ENCODE measurements around the gene USP24. TPM values are rescaled to one million over a fixed set of nuclear protein-coding genes. Genes with fewer than 3 reads are reported as not detected.
A peak's percentile ranks its signal among the peaks of the same experiment; 100 is the strongest.

USP24 gene
- total RNA-seq, 2 experiments from 2014 or later, result 53.8 to 63.7 TPM

DNA sequence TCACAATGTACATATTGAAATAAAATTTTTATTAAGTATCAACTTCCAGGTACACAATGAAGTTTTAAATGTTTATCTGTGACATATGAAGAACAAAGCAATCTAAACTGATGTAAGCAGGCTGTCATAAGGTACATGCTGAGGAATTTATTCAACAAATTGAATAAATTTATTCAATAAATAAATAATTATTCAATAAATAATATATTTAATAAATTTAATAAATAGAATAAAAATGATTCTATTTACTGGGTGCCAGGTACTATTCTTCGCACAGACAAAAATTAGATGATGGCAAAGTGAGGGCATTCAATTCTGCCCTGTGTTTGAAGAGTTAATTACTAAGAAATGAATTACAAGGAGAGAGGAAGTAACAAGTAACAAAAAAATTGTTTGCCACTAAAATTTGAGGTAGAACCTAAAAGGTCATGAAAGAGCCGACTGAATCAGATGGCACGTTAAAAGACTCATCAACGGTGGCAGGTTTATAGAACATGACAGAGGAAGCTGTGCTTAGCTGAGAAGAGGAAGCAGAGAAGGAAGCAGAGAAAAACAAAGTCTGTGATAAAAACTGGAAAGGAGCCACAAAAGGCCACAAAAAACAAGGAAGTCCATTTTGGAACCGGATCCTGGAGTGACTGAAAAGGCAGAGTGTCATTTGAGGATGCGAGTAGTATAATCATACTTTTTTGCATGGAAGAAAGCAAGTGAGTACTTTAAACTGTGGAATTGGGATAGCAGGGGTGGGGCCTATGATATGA lies 2.2 kb upstream of the USP24 start:
- POLR2A ChIA-PET, result interaction anchor here (2.7 kb wide), 1 partner anchor 67 kb away, joined by 10 read pairs; no protein-coding TSS in a partner anchor
- Mint-ChIP-seq H3K9me3 (no peaks in the 10 kb centered on the region), H3K27ac (peak overlapping the region; percentile 50), H3K4me1 (peaks cover 37% of the 10 kb centered on the region), H3K4me3 (peak overlapping the region; percentile 43), H3K36me3 (peaks cover 3% of the 10 kb centered on the region), H3K27me3 (no peaks in the 10 kb centered on the region)
- DNase-seq (no peak), ATAC-seq (ENCODE audit: low read depth) (no peak)

DNA sequence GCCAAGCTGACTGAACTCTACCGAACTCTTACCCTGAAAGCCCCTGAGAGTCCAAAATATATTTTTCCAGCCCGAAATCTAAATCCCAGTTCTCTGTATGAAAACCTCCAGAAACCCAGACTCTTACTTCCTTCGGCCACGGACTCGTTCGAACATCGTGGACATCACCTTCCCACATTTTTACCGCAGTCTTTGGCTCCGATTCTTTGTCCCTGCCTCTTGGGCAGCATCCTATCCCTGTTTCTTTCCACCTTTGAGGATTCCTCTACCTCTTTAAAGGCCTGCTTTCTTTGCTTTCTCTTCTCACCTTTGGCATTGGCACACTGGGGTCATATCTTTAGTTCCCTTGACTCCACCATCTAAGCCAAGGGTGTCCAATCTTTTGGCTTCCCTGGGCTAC lies 932 bp upstream of the USP24 start:
- ATAC-seq (ENCODE audit: low read depth), result no peak
- POLR2A ChIA-PET, result interaction anchor here (1.5 to 2.7 kb wide), 4 partner anchors 11 to 66 kb away, joined by 6 to 10 read pairs (median 8); no protein-coding TSS in a partner anchor
- Mint-ChIP-seq H3K4me1 (peaks cover 47% of the 10 kb centered on the region), H3K27ac (peak overlapping the region; percentile 97), H3K9me3 (no peaks in the 10 kb centered on the region), H3K36me3 (peaks cover 3% of the 10 kb centered on the region), H3K4me3 (peak overlapping the region; percentile 91), H3K27me3 (no peaks in the 10 kb centered on the region)
- no peak for DNase-seq

DNA sequence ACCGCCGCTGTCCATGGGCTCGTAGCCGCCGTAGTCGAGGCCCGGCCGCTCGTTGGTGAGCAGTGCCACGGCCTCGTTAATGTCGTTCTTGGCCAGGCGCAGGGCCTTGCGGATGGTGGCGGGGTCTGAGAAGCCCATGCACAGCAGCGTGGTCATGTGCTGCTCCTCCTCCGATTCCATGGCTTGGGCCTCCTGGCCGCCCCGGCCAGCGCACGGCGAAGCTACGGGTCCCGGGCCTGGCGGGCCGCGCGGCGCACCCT lies 300 bp downstream of the USP24 start:
- POLR2A ChIA-PET, result interaction anchor here (0.6 to 2.7 kb wide), 8 partner anchors 9 to 76 kb away, joined by 3 to 10 read pairs (median 5); no protein-coding TSS in a partner anchor
- no peaks in the 10 kb centered on the region for H3K27me3 Mint-ChIP-seq
- ATAC-seq (ENCODE audit: low read depth) (peak; percentile 12), DNase-seq (no peak)
- peaks cover 55% of the 10 kb centered on the region for H3K4me1 Mint-ChIP-seq
- no peaks in the 10 kb centered on the region for H3K9me3 Mint-ChIP-seq
- H3K4me3 Mint-ChIP-seq, result peak overlapping the region; percentile 50
- H3K36me3 Mint-ChIP-seq, result peaks cover 3% of the 10 kb centered on the region
- no peak overlapping the region for H3K27ac Mint-ChIP-seq

GRCh38 chr1:55214212-55214933 lies 791 bp downstream of the USP24 start:
- peak; percentile 8 for ATAC-seq (ENCODE audit: low read depth)
- Mint-ChIP-seq H3K27me3 (no peaks in the 10 kb centered on the region), H3K36me3 (peaks cover 3% of the 10 kb centered on the region), H3K27ac (peak overlapping the region; percentile 92), H3K9me3 (no peaks in the 10 kb centered on the region), H3K4me3 (peak overlapping the region; percentile 88), H3K4me1 (peaks cover 59% of the 10 kb centered on the region)
- POLR2A ChIA-PET, result interaction anchor here (0.6 to 2.7 kb wide), 9 partner anchors 9 to 75 kb away, joined by 3 to 10 read pairs (median 6); no protein-coding TSS in a partner anchor
- peak; percentile 61 for DNase-seq

DNA sequence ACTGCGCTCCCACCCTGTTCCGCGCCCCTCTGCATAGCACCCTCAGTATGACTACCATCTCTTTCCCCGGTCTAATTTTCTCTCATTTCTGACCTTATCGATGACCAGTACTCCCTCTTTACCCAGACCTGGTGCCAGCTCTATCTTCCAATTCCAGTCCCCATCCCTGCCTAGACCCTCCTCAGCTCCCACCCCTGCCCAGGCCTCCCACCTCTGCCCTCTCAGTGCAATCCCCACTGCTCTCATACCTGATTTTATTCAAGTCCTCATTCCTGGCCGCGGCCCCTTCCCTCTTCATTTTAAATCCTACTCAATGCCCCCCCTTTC lies 1.3 kb downstream of the USP24 start:
- POLR2A ChIA-PET, result interaction anchor here (1.0 to 1.9 kb wide), 6 partner anchors 8 to 74 kb away, joined by 3 to 10 read pairs (median 4); no protein-coding TSS in a partner anchor
- DNase-seq (peak; percentile 43), ATAC-seq (ENCODE audit: low read depth) (peak; percentile 25)
- Mint-ChIP-seq H3K36me3 (peaks cover 4% of the 10 kb centered on the region), H3K9me3 (no peaks in the 10 kb centered on the region), H3K4me3 (peak overlapping the region; percentile 88), H3K27ac (peak overlapping the region; percentile 92), H3K4me1 (peaks cover 62% of the 10 kb centered on the region), H3K27me3 (no peaks in the 10 kb centered on the region)

- DNase-seq, result no peak
Measured at GRCh38 chr1:55213151-55213884, 1.8 kb downstream of the USP24 start.

GRCh38 chr1:55212349-55213150 lies 2.6 kb downstream of the USP24 start:
- POLR2A ChIA-PET, result interaction anchor here (1.0 to 1.9 kb wide), 6 partner anchors 7 to 73 kb away, joined by 3 to 10 read pairs (median 4); no protein-coding TSS in a partner anchor
- H3K27ac Mint-ChIP-seq, result peak overlapping the region; percentile 92
- peak overlapping the region; percentile 88 for H3K4me3 Mint-ChIP-seq
- ATAC-seq (ENCODE audit: low read depth), result no peak
- H3K27me3 Mint-ChIP-seq, result no peaks in the 10 kb centered on the region
- DNase-seq, result no peak
- H3K9me3 Mint-ChIP-seq, result no peaks in the 10 kb centered on the region
- peaks cover 7% of the 10 kb centered on the region for H3K36me3 Mint-ChIP-seq
- peaks cover 57% of the 10 kb centered on the region for H3K4me1 Mint-ChIP-seq

More at GRCh38 chr1:55213151-55213884, 1.8 kb downstream of the USP24 start:
- POLR2A ChIA-PET, result interaction anchor here (1.0 to 1.9 kb wide), 6 partner anchors 8 to 74 kb away, joined by 3 to 10 read pairs (median 4); no protein-coding TSS in a partner anchor
- Mint-ChIP-seq H3K4me1 (peaks cover 61% of the 10 kb centered on the region), H3K4me3 (peak overlapping the region; percentile 88), H3K9me3 (no peaks in the 10 kb centered on the region), H3K27ac (peak overlapping the region; percentile 92), H3K36me3 (peaks cover 4% of the 10 kb centered on the region), H3K27me3 (no peaks in the 10 kb centered on the region)
- no peak for ATAC-seq (ENCODE audit: low read depth)

- POLR2A ChIA-PET, result interaction anchor here (1.9 kb wide), 1 partner anchor 16 kb away, joined by 10 read pairs; no protein-coding TSS in a partner anchor
- Mint-ChIP-seq H3K36me3 (peaks cover 9% of the 10 kb centered on the region), H3K4me3 (peak overlapping the region; percentile 88), H3K27me3 (no peaks in the 10 kb centered on the region), H3K4me1 (peaks cover 55% of the 10 kb centered on the region), H3K27ac (peak overlapping the region; percentile 80), H3K9me3 (no peaks in the 10 kb centered on the region)
- DNase-seq, result no peak
- no peak for ATAC-seq (ENCODE audit: low read depth)
Measured at GRCh38 chr1:55211863-55212262, 3.3 kb downstream of the USP24 start.

GRCh38 chr1:55210990-55211801 lies 4.0 kb downstream of the USP24 start:
- no peaks in the 10 kb centered on the region for H3K27me3 Mint-ChIP-seq
- ATAC-seq (ENCODE audit: low read depth) (no peak), DNase-seq (no peak)
- H3K36me3 Mint-ChIP-seq, result peaks cover 13% of the 10 kb centered on the region
- peak overlapping the region; percentile 55 for H3K27ac Mint-ChIP-seq
- H3K4me1 Mint-ChIP-seq, result peaks cover 50% of the 10 kb centered on the region
- POLR2A ChIA-PET, result no interaction called here
- peak overlapping the region; percentile 66 for H3K4me3 Mint-ChIP-seq
- no peaks in the 10 kb centered on the region for H3K9me3 Mint-ChIP-seq

- H3K27me3 Mint-ChIP-seq, result no peaks in the 10 kb centered on the region
- no peaks in the 10 kb centered on the region for H3K9me3 Mint-ChIP-seq
- H3K4me1 Mint-ChIP-seq, result peaks cover 56% of the 10 kb centered on the region
- H3K36me3 Mint-ChIP-seq, result peaks cover 16% of the 10 kb centered on the region
- DNase-seq (no peak), ATAC-seq (ENCODE audit: low read depth) (no peak)
- POLR2A ChIA-PET, result no interaction called here
- peak overlapping the region; percentile 34 for H3K4me3 Mint-ChIP-seq
- no peak overlapping the region for H3K27ac Mint-ChIP-seq
Measured at GRCh38 chr1:55209247-55209646, 5.9 kb downstream of the USP24 start.

- H3K36me3 Mint-ChIP-seq, result peaks cover 20% of the 10 kb centered on the region
- no peaks in the 10 kb centered on the region for H3K9me3 Mint-ChIP-seq
- DNase-seq, result no peak
- no peak for ATAC-seq (ENCODE audit: low read depth)
- POLR2A ChIA-PET, result interaction anchor here (1.3 to 1.5 kb wide), 2 partner anchors 7 to 9 kb away, joined by 6 to 7 read pairs; partner anchors contain the start of gene USP24
- H3K4me3 Mint-ChIP-seq, result no peak overlapping the region
- H3K4me1 Mint-ChIP-seq, result peaks cover 52% of the 10 kb centered on the region
- H3K27me3 Mint-ChIP-seq, result no peaks in the 10 kb centered on the region
- H3K27ac Mint-ChIP-seq, result no peak overlapping the region
Measured at GRCh38 chr1:55206210-55206609, 9.0 kb downstream of the USP24 start.

GRCh38 chr1:55204997-55205396 lies 10.2 kb downstream of the USP24 start:
- H3K36me3 Mint-ChIP-seq, result peaks cover 23% of the 10 kb centered on the region
- H3K9me3 Mint-ChIP-seq, result no peaks in the 10 kb centered on the region
- H3K4me3 Mint-ChIP-seq, result peak overlapping the region; percentile 2
- peaks cover 51% of the 10 kb centered on the region for H3K4me1 Mint-ChIP-seq
- POLR2A ChIA-PET, result interaction anchor here (1.3 to 1.5 kb wide), 2 partner anchors 9 to 10 kb away, joined by 6 to 7 read pairs; partner anchors contain the start of gene USP24
- DNase-seq (no peak), ATAC-seq (ENCODE audit: low read depth) (no peak)
- H3K27ac Mint-ChIP-seq, result peak overlapping the region; percentile 7
- H3K27me3 Mint-ChIP-seq, result no peaks in the 10 kb centered on the region

Data from activated naive CD8-positive, alpha-beta T cell treated with anti-CD3 and anti-CD28 coated beads, Interleukin-2, amount 10 ng/mL, durations not matched to agents 7 days and 5 days (primary cell).